ENCODE results near the gene IL9. TPM values are rescaled to one million over a fixed set of nuclear protein-coding genes. Genes with fewer than 3 reads are reported as not detected.

Gene IL9
- total RNA-seq, 2 experiments from 2014 or later, result not detected

DNA sequence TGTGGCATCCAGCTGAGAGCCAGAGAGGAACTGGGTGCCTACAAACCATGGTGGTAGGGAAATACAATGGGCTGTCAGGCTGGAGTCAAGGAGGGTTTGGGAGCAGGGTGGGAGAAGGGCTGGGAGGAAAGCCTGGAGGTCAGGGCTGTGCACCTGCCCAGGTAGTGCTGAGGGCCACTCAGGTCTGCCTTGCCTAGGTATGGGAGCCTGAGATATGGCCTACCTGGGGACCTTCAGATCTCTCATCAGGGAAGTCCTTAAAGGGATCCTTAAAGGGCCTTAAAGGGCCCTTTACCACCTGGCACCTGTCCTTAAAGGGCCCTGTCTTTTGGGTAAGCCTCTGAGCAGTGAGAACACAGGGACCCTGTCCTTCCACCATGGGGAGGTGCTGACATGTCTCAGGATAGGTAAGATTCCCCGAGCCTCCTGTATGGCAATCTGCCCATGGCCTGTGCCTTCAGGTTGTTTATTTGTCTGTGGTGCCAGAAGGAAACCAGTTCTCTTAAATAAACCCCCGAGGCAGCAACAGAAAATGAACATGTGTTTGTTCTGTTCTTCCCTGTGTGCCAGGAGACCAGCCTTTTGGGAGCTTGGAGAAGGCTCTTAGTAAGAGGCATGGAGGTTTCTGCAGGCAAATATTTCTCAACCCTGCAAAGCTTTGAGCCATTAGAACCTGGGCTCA, 37.9 kb downstream of the IL9 start:
- no peak overlapping the region for H3K27ac Mint-ChIP-seq
- no peaks in the 10 kb centered on the region for H3K9me3 Mint-ChIP-seq
- CTCF ChIA-PET, result no interaction called here
- DNase-seq, result no peak
- no peaks in the 10 kb centered on the region for H3K36me3 Mint-ChIP-seq (ENCODE audit: low read depth)
- POLR2A ChIA-PET, result no interaction called here
- H3K4me3 Mint-ChIP-seq, result no peak overlapping the region
- peaks cover 4% of the 10 kb centered on the region for H3K27me3 Mint-ChIP-seq
- H3K4me1 Mint-ChIP-seq, result no peaks in the 10 kb centered on the region

DNA sequence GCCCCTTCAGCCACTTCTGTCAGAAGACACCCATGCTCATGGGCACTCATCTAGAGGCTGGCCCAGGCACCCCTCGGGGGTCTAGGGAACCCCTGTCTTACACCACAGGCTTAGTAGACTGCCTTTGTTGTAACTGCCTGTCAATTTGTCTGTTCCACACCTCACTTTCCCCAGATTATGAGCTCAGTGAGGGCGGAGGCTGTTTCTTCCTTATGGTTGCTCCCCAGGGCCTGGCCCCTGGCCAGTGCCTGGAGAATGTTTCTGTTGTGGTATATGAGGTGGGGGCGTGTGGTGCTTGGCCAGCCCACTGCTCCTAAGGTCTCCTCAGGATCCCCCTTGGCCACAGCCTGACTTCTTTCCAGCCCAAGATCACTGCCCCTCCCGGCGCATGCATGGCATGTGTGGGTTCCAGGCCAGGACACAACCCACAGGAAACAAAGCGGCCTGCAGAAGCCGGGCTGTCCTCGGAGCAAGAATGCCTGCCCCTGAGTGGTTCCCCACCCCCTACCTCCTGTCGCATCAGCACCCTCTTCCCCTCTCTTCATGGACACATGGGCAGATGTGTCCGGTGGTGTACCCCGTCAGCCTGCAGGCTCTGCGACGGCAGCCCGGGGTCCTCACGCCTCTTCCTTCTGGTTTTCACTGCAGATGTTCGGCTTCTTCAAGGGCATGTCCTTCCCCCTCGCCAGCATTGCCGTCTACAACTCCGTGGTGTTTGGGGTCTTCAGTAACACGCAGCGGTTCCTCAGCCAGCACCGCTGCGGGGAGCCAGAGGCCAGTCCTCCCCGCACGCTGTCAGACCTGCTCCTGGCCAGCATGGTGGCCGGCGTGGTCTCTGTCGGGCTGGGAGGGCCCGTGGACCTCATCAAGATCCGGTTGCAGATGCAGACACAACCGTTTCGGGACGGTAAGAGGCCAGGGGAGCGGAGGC, 43.5 kb downstream of the IL9 start:
- Mint-ChIP-seq H3K4me3 (no peak overlapping the region), H3K9me3 (no peaks in the 10 kb centered on the region), H3K27me3 (peaks cover 4% of the 10 kb centered on the region), H3K4me1 (no peaks in the 10 kb centered on the region), H3K36me3 (ENCODE audit: low read depth) (no peaks in the 10 kb centered on the region), H3K27ac (no peak overlapping the region)
- ChIA-PET POLR2A (no interaction called here), CTCF (no interaction called here)
- no peak for DNase-seq

DNA sequence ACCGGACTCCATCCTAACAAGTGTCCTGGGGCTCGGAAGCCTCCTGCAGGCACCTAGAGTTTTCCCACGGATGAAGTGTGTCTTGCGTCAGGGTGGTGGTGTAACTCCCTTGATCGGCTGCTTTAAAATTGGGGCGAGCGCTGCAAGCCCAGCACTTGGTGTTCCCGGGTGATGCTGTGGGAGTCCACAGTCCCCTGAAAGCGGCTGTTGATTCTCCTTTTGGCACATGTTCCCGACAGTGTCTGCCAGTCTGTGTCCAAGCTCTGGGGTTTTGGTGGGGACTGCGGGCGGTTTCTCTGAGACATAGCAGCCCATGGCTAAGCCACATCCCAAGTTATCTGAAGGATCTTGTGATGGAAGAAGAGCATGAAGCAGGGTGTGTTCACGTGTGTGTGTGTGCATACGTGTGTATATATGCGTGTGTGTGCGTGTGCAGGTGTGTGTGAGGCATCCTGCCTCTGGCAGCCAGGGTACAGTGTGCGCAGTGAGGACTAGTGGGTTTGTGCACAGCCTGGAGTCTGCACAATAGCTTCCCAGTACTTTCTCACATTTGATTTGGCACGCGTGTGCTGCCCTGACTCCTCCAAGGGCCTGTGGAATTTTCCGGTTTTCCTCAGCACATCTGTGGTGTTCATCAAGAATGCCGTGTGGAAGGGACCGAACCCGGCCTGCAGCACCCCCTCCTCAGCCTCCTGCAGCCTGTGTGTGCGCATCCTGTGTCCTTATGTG, 44.3 kb downstream of the IL9 start:
- no peak for DNase-seq
- no peak overlapping the region for H3K27ac Mint-ChIP-seq
- H3K4me3 Mint-ChIP-seq, result no peak overlapping the region
- ChIA-PET POLR2A (no interaction called here), CTCF (no interaction called here)
- H3K27me3 Mint-ChIP-seq, result peaks cover 4% of the 10 kb centered on the region
- no peaks in the 10 kb centered on the region for H3K4me1 Mint-ChIP-seq
- no peaks in the 10 kb centered on the region for H3K9me3 Mint-ChIP-seq
- no peaks in the 10 kb centered on the region for H3K36me3 Mint-ChIP-seq (ENCODE audit: low read depth)

DNA sequence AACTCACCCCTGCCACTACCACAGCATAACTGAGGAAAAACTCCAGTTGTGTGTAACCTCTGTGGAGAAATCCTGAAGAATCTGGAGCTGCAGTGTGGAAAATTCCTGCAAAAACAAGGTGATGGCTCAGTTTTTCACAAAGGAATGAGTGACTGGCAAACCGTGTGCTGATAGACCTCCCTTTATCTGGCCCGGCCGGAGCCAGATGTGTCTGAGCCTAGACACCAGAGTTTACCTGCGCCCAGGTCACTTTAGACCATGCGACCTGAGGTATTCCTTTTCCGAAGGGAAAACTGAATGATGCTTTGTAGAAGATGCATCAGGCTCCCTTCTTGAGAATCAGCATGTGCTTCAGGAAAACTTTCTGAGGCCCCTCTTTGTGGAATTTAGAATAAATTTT, 45.0 kb downstream of the IL9 start:
- H3K4me3 Mint-ChIP-seq, result no peak overlapping the region
- CTCF ChIA-PET, result no interaction called here

DNA sequence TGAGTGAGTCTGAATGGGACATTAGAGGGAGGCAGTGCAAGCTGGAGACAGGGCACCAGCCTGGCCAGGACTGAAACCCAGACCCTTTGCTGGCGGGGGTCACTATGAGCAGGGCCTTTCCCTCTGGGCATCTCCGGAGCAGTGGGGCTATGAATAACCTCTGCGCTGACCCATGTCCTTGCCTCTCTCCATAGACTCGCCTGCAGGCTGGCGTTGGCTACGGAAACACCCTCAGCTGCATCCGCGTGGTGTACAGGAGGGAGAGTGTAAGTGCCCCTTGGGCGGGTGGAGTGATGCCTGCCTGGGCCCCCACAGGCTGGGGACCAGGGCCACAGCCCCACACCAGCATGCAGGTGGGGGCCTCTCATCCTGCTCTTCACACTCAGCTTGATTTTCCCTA, 45.4 kb downstream of the IL9 start:
- H3K9me3 Mint-ChIP-seq, result no peaks in the 10 kb centered on the region
- no peak for DNase-seq

More for the DNA sequence above, 45.0 kb downstream of the IL9 start:
- no peak overlapping the region for H3K27ac Mint-ChIP-seq
- peaks cover 4% of the 10 kb centered on the region for H3K27me3 Mint-ChIP-seq
- no peaks in the 10 kb centered on the region for H3K9me3 Mint-ChIP-seq
- POLR2A ChIA-PET, result no interaction called here
- H3K4me1 Mint-ChIP-seq, result no peaks in the 10 kb centered on the region
- no peak for DNase-seq
- no peaks in the 10 kb centered on the region for H3K36me3 Mint-ChIP-seq (ENCODE audit: low read depth)

DNA sequence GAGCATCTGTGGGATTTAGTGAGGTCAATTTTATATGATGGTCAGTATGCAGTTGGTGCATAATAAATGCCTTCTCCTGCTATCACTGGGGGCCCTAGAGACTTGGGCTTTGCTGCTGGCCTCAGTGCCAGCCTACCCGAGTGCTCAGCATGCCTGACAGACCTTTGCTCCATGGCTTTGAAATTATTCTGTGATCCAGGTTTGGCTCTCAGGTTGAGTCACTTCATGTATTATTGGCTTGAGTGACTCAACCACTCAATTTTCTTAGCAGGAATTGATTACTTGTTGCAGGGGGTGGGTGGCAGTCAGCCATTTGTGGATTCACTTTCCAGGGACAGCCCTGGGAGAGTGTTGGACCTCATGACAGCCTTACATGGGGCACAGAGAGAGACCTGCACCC, 47.7 kb downstream of the IL9 start:
- Mint-ChIP-seq H3K9me3 (no peaks in the 10 kb centered on the region), H3K27me3 (no peaks in the 10 kb centered on the region), H3K27ac (no peak overlapping the region)

More for the DNA sequence above, 45.4 kb downstream of the IL9 start:
- Mint-ChIP-seq H3K27me3 (peaks cover 4% of the 10 kb centered on the region), H3K27ac (no peak overlapping the region), H3K4me1 (no peaks in the 10 kb centered on the region), H3K4me3 (no peak overlapping the region), H3K36me3 (ENCODE audit: low read depth) (no peaks in the 10 kb centered on the region)
- ChIA-PET POLR2A (no interaction called here), CTCF (no interaction called here)

DNA sequence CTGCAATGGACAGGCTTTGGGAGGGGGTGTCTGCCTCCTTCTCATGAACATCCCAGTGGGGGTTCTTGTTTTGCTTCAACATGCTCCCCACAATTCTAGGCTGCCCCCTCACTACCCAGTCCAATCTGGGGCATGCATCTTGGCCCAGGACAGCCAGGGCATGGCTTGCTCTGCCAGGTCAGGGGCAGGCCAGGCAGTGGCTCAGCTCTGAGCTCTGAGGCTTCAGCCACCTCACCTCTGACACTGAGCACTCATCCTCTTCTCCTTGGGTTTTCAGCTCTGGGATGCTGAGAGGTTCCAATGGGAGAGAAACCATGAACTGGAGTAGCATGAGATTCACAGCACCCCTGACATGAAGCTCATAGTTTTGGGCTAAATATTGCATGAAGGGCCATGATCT, 49.3 kb downstream of the IL9 start:
- CTCF ChIA-PET, result no interaction called here
- Mint-ChIP-seq H3K27me3 (peaks cover 3% of the 10 kb centered on the region), H3K4me3 (no peak overlapping the region), H3K27ac (no peak overlapping the region), H3K4me1 (no peaks in the 10 kb centered on the region), H3K9me3 (no peaks in the 10 kb centered on the region), H3K36me3 (ENCODE audit: low read depth) (no peaks in the 10 kb centered on the region)
- no peak for DNase-seq
- POLR2A ChIA-PET, result no interaction called here

More for the DNA sequence above, 47.7 kb downstream of the IL9 start:
- no peak for DNase-seq
- Mint-ChIP-seq H3K4me1 (no peaks in the 10 kb centered on the region), H3K4me3 (no peak overlapping the region), H3K36me3 (ENCODE audit: low read depth) (no peaks in the 10 kb centered on the region)
- POLR2A ChIA-PET, result no interaction called here
- CTCF ChIA-PET, result no interaction called here

DNA sequence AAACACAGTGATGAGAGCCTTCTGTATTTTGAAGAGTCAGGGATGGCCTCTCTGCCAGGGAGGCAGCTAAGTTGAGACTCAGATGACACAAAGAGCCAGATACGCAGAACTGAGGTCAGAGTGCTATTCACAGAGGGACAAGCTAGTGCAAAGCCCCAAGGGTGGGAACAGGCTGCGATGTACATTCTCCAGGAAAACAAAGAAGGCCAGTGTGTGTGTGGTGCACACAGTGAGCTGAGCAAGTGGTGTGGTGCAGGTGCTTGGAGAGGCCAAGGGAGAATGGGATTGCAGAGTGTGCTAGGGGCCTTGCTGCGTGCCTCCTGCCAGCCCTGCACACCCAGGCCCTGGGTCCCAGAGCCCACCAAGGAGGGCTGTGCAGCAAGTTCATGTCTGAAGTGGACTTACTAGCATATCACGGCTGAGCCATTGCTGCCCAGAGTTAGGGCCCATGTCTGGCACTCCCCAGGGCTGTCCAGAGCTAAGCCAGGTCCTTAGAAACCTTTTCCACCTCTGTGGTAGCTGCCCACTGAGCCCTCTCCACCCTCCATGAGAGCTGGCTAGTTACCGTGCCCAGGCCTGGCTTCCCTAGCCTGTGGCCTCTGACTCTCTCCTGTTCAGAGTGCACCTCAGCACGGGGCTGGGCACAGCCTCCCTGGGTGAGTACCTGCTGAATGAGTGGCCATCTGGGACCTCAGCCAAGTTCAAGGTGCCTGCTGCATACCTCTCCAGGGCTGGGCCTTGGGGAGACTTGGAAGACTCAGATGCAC, 51.9 kb downstream of the IL9 start:
- ChIA-PET CTCF (interaction anchor here (1.1 kb wide), 1 partner anchor 9 kb away, joined by 3 read pairs; the partner anchor contains the start of gene SLC25A48), POLR2A (no interaction called here)
- Mint-ChIP-seq H3K4me1 (no peaks in the 10 kb centered on the region), H3K9me3 (no peaks in the 10 kb centered on the region), H3K27me3 (peaks cover 16% of the 10 kb centered on the region), H3K36me3 (ENCODE audit: low read depth) (no peaks in the 10 kb centered on the region), H3K27ac (no peak overlapping the region), H3K4me3 (no peak overlapping the region)
- DNase-seq, result no peak

DNA sequence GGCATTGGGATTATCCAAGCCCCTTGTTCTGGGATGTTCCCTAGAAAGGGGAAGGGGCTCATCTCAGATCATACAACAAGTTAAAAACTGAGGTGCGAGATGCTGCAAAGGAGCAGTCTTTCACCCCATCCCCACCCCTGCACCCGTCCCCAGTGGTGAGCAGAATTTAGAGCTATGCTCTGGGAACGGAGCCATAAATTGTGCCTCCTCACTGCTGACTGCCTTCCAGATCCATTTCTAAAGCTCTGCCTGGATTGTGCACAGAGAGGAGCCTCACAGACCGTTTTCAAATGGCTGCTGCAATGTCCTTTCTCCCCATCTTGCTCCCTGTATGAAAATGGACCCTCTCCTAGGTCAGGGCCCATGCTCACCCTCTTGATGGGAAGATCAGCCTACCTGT, 52.9 kb downstream of the IL9 start:
- Mint-ChIP-seq H3K9me3 (peaks cover 4% of the 10 kb centered on the region), H3K36me3 (ENCODE audit: low read depth) (no peaks in the 10 kb centered on the region), H3K4me3 (no peak overlapping the region), H3K4me1 (no peaks in the 10 kb centered on the region), H3K27me3 (peaks cover 23% of the 10 kb centered on the region), H3K27ac (no peak overlapping the region)
- ChIA-PET POLR2A (no interaction called here), CTCF (interaction anchor here (1.1 kb wide), 1 partner anchor 8 kb away, joined by 3 read pairs; the partner anchor contains the start of gene SLC25A48)
- no peak for DNase-seq

Other genes starting within 250 kb of the IL9 start
- gene SLC25A48, start 61.2 kb downstream of the IL9 start, total RNA-seq, result not detected
- gene LECT2, start 59.1 kb upstream of the IL9 start, total RNA-seq, result not detected
- gene TGFBI, start 133.1 kb upstream of the IL9 start, total RNA-seq, result under 1 TPM; 0.10 to 0.27 TPM
- 1 to 10 TPM; 8.6 to 9.3 TPM for gene SMAD5, start 237.0 kb upstream of the IL9 start, total RNA-seq

Data from activated CD4-positive, alpha-beta T cell treated with anti-CD3 and anti-CD28 coated beads, Interleukin-2, amount 10 ng/mL, durations not matched to agents 7 days and 5 days (primary cell).